Measurements from ENCODE around the gene SF3B2.
"Not testable (repeated sequence)": the region's sequence is repeated elsewhere in the genome, so short reads cannot be mapped to it uniquely, and the experiment has no call there.

The SF3B2 gene

GRCh38 chr11:66080055-66080817, 28.1 kb downstream of the SF3B2 start:
- peak; percentile 58 for DNase-seq

- peak; percentile 68 for DNase-seq
These were observed 29.3 kb downstream of the SF3B2 start for GRCh38 chr11:66081505-66081904.

GRCh38 chr11:66082946-66083698, 31.0 kb downstream of the SF3B2 start:
- no peak for DNase-seq

- no peak for DNase-seq
These were observed 31.6 kb downstream of the SF3B2 start for GRCh38 chr11:66083767-66084166.

GRCh38 chr11:66084821-66085475, 32.8 kb downstream of the SF3B2 start:
- DNase-seq: no peak

GRCh38 chr11:66087148-66087908, 35.2 kb downstream of the SF3B2 start:
- DNase-seq: no peak

- no peak for DNase-seq
These were observed 36.9 kb downstream of the SF3B2 start for GRCh38 chr11:66089067-66089466.

- no peak for DNase-seq
These were observed 38.1 kb downstream of the SF3B2 start for GRCh38 chr11:66090288-66090687.

GRCh38 chr11:66092125-66092524, 40.0 kb downstream of the SF3B2 start:
- DNase-seq: not testable (repeated sequence)

GRCh38 chr11:66099746-66100145, 47.6 kb downstream of the SF3B2 start:
- DNase-seq: not testable (repeated sequence)

- DNase-seq: peak; percentile 67
These were observed 48.3 kb downstream of the SF3B2 start for GRCh38 chr11:66100272-66101065.

- DNase-seq: no peak
These were observed 48.9 kb downstream of the SF3B2 start for GRCh38 chr11:66101066-66101464.

GRCh38 chr11:66104057-66104638, 52.0 kb downstream of the SF3B2 start:
- no peak for DNase-seq

GRCh38 chr11:66106786-66107599, 54.8 kb downstream of the SF3B2 start:
- DNase-seq: peak; percentile 61

GRCh38 chr11:66107600-66108510, 55.7 kb downstream of the SF3B2 start:
- DNase-seq: peak; percentile 24

- no peak for DNase-seq
These were observed 57.1 kb downstream of the SF3B2 start for GRCh38 chr11:66109294-66109693.

GRCh38 chr11:66111158-66111557, 59.0 kb downstream of the SF3B2 start:
- no peak for DNase-seq

- peak; percentile 36 for DNase-seq
These were observed 59.9 kb downstream of the SF3B2 start for GRCh38 chr11:66112041-66112491.

Measured in suppressor macrophage treated with lipopolysaccharide for 4 hours (primary cell).